ENCODE measurements around the gene KLHL17.

Gene KLHL17

DNA sequence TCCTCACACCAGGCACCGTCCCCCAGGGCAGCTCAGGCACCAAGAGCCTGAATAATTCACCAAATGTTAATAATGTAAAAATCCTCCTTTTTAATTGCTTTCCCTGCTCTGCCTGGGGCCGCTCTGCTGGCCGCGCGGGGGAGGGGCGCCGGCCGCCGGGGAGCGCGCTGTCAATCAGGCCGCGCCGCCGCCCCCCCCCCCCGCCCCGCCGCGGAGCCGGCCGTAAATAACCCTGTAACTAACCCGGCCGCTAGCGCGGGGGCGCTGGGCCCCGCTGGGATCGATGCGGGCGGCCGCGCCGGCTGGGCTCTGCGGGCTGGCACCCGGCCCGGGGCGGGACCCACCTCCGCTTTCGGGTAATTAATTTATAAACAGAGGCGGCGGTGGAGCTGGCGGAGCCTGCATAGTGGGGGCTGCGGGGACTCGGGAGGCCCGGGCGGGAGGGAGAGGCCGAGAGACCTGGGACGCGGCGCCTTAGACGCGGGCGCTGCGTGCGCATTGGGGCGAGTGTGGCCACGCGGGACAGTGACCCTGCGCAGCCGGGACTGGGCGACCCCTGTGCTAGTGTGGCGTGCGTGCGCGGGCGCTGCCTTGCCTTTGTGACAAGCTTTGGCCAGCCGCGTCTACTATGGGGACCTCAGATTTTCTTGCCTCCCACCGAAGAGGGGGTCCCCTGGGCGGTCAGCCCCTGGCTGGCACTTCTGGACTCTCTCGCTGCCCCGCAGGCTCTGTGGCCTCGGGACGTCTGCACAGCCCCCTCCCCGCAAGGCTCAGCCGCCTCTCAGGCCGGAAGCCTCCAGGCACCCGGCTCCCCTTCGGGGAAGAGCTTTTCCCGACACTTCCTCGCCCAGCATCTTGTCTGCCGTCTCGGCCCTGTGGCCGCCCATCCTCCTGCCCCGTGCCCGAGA, 20.0 kb upstream of the KLHL17 start:
- TF ChIP-seq CTCF (conservative IDR thresholded peaks at IDR 0.05; ENCODE audit: low read depth): no peak
- POLR2A ChIA-PET (ENCODE audit: low non-redundant PET): no interaction called here
- H3K27ac ChIP-seq: no peak overlapping the region
- peak; percentile 70 for DNase-seq (ENCODE audit: low spot score)
- CTCF ChIA-PET: interaction anchor here (0.6 to 5.4 kb wide), 6 partner anchors 17 to 119 kb away, joined by 3 to 27 read pairs (median 4); no protein-coding TSS in a partner anchor

GRCh38 chr1:941015-941587, 19.3 kb upstream of the KLHL17 start:
- ChIA-PET CTCF (interaction anchor here (0.6 to 5.4 kb wide), 4 partner anchors 18 to 118 kb away, joined by 3 to 27 read pairs (median 4); no protein-coding TSS in a partner anchor), POLR2A (ENCODE audit: low non-redundant PET) (no interaction called here)
- no peak overlapping the region for H3K27ac ChIP-seq
- DNase-seq (ENCODE audit: low spot score): no peak
- no peak for TF ChIP-seq CTCF (conservative IDR thresholded peaks at IDR 0.05; ENCODE audit: low read depth)

GRCh38 chr1:941588-942383, 18.6 kb upstream of the KLHL17 start:
- ChIA-PET POLR2A (ENCODE audit: low non-redundant PET) (no interaction called here), CTCF (interaction anchor here (5.4 kb wide), 1 partner anchor 36 kb away, joined by 27 read pairs; no protein-coding TSS in a partner anchor)
- H3K27ac ChIP-seq: no peak overlapping the region
- peak; percentile 68 for DNase-seq (ENCODE audit: low spot score)
- no peak for TF ChIP-seq CTCF (conservative IDR thresholded peaks at IDR 0.05; ENCODE audit: low read depth)

DNA sequence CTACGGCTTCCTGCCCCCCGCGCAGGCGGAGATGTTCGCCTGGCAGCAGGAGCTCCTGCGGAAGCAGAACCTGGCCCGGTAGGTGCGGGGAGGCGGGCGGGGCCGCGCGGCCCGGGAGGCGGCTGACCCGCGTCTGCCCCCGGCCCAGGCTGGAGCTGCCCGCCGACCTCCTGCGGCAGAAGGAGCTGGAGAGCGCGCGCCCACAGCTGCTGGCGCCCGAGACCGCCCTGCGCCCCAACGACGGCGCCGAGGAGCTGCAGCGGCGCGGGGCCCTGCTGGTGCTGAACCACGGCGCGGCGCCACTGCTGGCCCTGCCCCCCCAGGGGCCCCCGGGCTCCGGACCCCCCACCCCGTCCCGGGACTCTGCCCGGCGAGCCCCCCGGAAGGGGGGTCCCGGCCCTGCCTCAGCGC, 18.0 kb upstream of the KLHL17 start:
- H3K27ac ChIP-seq: no peak overlapping the region
- DNase-seq (ENCODE audit: low spot score): no peak
- CTCF ChIA-PET: interaction anchor here (5.4 kb wide), 1 partner anchor 37 kb away, joined by 27 read pairs; no protein-coding TSS in a partner anchor
- POLR2A ChIA-PET (ENCODE audit: low non-redundant PET): interaction anchor here (0.6 kb wide), 1 partner anchor 1000 kb away, joined by 3 read pairs; no protein-coding TSS in a partner anchor
- no peak for TF ChIP-seq CTCF (conservative IDR thresholded peaks at IDR 0.05; ENCODE audit: low read depth)

DNA sequence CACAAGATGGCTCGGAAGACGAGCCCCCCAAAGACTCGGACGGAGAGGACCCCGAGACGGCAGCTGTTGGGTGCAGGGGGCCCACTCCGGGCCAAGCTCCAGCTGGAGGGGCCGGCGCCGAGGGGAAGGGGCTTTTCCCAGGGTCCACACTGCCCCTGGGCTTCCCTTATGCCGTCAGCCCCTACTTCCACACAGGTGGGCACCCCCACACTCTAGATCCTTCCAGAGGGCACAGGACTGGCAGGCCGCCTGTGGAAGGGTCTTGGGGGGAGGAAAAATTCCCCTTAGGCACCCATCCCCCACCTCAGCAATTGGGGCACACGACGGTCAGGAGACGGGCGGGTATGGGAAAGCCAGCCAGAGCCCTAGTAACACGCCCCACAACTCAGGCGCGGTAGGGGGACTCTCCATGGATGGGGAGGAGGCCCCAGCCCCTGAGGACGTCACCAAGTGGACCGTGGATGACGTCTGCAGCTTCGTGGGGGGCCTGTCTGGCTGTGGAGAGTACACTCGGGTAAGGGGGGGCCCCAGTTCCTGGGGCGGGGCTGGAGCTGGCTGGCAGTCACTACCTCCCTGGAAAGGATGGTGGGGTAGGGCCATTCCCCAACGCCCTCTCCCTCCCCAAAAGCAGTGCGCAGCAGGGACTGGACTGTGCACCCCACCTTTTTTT, 17.4 kb upstream of the KLHL17 start:
- ChIA-PET CTCF (interaction anchor here (5.4 kb wide), 1 partner anchor 37 kb away, joined by 27 read pairs; no protein-coding TSS in a partner anchor), POLR2A (ENCODE audit: low non-redundant PET) (interaction anchor here (0.6 kb wide), 2 partner anchors 36 to 1000 kb away, joined by 3 read pairs; no protein-coding TSS in a partner anchor)
- no peak for DNase-seq (ENCODE audit: low spot score)
- TF ChIP-seq CTCF (conservative IDR thresholded peaks at IDR 0.05; ENCODE audit: low read depth): no peak
- no peak overlapping the region for H3K27ac ChIP-seq

Measured in RWPE1 (cell line).